ENCODE data around the gene NPIPB2. TPM values are rescaled to one million over a fixed set of nuclear protein-coding genes. Genes with fewer than 3 reads are reported as not detected.

NPIPB2 gene
- total RNA-seq, 4 donors from 2014 or later: 8.7 to 92.3 (median 25.2) TPM

DNA sequence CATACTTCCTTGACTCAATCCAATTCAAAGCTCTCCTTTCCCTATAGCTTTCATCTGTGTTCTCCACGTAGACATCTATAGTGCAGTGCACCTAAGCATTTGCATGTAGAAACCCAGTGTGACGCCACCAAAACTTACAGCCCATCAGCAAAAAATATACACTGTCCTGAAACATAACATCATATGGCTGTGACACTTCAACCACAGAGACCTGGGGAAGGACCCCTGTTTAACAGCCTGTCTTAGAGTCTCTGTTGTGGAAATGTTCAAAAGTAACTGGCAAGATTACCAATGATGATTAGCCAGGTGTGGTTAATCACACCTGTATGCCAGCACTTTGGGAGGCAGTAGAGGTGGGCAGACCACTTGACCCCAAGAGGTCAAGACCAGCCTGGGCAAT is 48.3 kb downstream of the NPIPB2 start:
- intact Hi-C loops (cut with DNase I; ENCODE audit: low total_unique reads): no loop called here
- Histone ChIP-seq H3K4me3 (no peak overlapping the region), H3K36me3 (peaks cover 0 to 43% (median 8%) of the 10 kb centered on the region in 4 donors), H3K27me3 (no peaks in the 10 kb centered on the region), H3K4me1 (peaks cover 0 to 4% (median 0%) of the 10 kb centered on the region in 4 donors), H3K27ac (no peak overlapping the region), H3K9me3 (no peaks in the 10 kb centered on the region)
- in situ Hi-C loops (cut with MboI; ENCODE audit: low pct_ligation_motif_present in 1 of 4, low pct_unique_long_range_greater_than_20kb in 1 of 4, low sequenced_read_pairs in 3 of 4): no loop called here
- WGBS, 2 donors (ENCODE audit: low coverage in 1 of 2): 86% methylated on average over 2 of the region's 2 CpGs; no CpG with 5 or more reads in 1 of the 2 donors
- no peak for DNase-seq
- TF ChIP-seq POLR2A (IDR thresholded peaks at IDR 0.05) (no peak), POLR2AphosphoS5 (IDR thresholded peaks at IDR 0.05) (no peak), EP300 (IDR thresholded peaks at IDR 0.05; ENCODE audit: low read depth) (no peak)
- TF ChIP-seq, protein P1, sequence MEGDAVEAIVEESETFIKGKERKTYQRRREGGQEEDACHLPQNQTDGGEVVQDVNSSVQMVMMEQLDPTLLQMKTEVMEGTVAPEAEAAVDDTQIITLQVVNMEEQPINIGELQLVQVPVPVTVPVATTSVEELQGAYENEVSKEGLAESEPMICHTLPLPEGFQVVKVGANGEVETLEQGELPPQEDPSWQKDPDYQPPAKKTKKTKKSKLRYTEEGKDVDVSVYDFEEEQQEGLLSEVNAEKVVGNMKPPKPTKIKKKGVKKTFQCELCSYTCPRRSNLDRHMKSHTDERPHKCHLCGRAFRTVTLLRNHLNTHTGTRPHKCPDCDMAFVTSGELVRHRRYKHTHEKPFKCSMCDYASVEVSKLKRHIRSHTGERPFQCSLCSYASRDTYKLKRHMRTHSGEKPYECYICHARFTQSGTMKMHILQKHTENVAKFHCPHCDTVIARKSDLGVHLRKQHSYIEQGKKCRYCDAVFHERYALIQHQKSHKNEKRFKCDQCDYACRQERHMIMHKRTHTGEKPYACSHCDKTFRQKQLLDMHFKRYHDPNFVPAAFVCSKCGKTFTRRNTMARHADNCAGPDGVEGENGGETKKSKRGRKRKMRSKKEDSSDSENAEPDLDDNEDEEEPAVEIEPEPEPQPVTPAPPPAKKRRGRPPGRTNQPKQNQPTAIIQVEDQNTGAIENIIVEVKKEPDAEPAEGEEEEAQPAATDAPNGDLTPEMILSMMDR (IDR thresholded peaks at IDR 0.05): no peak

GRCh38 chr16:11892761-11893160 is 49.1 kb downstream of the NPIPB2 start:
- Histone ChIP-seq H3K4me3 (no peak overlapping the region), H3K27me3 (no peaks in the 10 kb centered on the region), H3K27ac (no peak overlapping the region), H3K36me3 (peaks cover 0 to 47% (median 11%) of the 10 kb centered on the region in 4 donors), H3K9me3 (no peaks in the 10 kb centered on the region), H3K4me1 (peaks cover 0 to 4% (median 0%) of the 10 kb centered on the region in 4 donors)
- WGBS, 2 donors (ENCODE audit: low coverage in 1 of 2): 64 to 69% methylated on average over 3 to 4 of the region's 4 CpGs
- TF ChIP-seq POLR2AphosphoS5 (IDR thresholded peaks at IDR 0.05): no peak
- no peak for TF ChIP-seq EP300 (IDR thresholded peaks at IDR 0.05; ENCODE audit: low read depth)
- TF ChIP-seq POLR2A (IDR thresholded peaks at IDR 0.05): no peak
- TF ChIP-seq, protein P1 (IDR thresholded peaks at IDR 0.05): no peak
- intact Hi-C loops (cut with DNase I; ENCODE audit: low total_unique reads): no loop called here
- in situ Hi-C loops (cut with MboI; ENCODE audit: low pct_ligation_motif_present in 1 of 4, low pct_unique_long_range_greater_than_20kb in 1 of 4, low sequenced_read_pairs in 3 of 4): no loop called here
- no peak for DNase-seq

DNA sequence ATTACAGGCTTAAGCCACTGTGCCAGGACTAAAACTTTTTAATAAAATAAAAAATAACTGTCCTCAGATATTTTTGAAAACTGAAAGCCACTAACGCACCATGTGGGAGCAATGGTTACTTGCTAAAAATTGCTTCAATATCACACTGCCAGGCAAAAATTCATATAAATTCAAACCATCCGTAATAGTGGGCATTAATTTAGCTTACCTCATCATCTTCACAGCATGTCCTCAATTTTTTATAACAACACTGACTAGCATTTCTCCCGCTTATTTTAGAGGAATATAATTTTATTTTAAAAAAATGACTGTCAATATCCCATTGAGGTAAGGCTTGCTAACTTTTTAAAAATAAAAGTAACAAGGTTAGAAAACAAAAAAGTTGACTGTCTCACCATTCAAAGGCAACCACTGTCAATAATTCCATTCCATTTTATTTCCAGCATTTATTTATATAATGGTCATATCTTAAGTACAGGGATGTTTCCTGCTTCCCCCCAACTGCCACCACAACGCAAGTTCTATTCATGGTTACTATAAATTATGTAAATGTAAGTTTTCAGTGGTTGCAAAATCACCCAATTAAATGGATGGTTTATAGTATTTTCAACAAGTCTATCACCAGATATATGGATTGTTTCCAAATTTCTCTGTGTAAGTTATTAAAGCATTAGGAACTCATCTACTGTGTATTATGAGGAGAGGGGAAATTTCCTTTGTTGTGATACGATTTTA is 51.4 kb downstream of the NPIPB2 start:
- Histone ChIP-seq H3K36me3 (peaks cover 0 to 62% (median 22%) of the 10 kb centered on the region in 4 donors), H3K9me3 (no peaks in the 10 kb centered on the region), H3K27ac (no peak overlapping the region), H3K27me3 (no peaks in the 10 kb centered on the region), H3K4me1 (no peaks in the 10 kb centered on the region), H3K4me3 (no peak overlapping the region)
- DNase-seq: no peak
- intact Hi-C loops (cut with DNase I; ENCODE audit: low total_unique reads): no loop called here
- in situ Hi-C loops (cut with MboI; ENCODE audit: low pct_ligation_motif_present in 1 of 4, low pct_unique_long_range_greater_than_20kb in 1 of 4, low sequenced_read_pairs in 3 of 4): no loop called here
- WGBS, 2 donors (ENCODE audit: low coverage in 1 of 2): 83 to 86% methylated on average over 5 of the region's 5 CpGs
- TF ChIP-seq, protein P1 (IDR thresholded peaks at IDR 0.05): no peak
- no peak for TF ChIP-seq POLR2AphosphoS5 (IDR thresholded peaks at IDR 0.05)

- no peaks in the 10 kb centered on the region for H3K4me1 ChIP-seq
- no peaks in the 10 kb centered on the region for H3K27me3 ChIP-seq
- no peaks in the 10 kb centered on the region for H3K9me3 ChIP-seq
- no peak overlapping the region for H3K4me3 ChIP-seq
- TF ChIP-seq EP300 (IDR thresholded peaks at IDR 0.05; ENCODE audit: low read depth) (no peak), POLR2A (IDR thresholded peaks at IDR 0.05) (no peak), POLR2AphosphoS5 (IDR thresholded peaks at IDR 0.05) (no peak)
- TF ChIP-seq, protein P1 (IDR thresholded peaks at IDR 0.05): no peak
- intact Hi-C loops (cut with DNase I; ENCODE audit: low total_unique reads): no loop called here
- WGBS, 2 donors (ENCODE audit: low coverage in 1 of 2): 90 to 94% methylated on average over 6 of the region's 6 CpGs
- in situ Hi-C loops (cut with MboI; ENCODE audit: low pct_ligation_motif_present in 1 of 4, low pct_unique_long_range_greater_than_20kb in 1 of 4, low sequenced_read_pairs in 3 of 4): loop anchor here in 1 of 4 donors (10.0 kb wide), 1 partner anchor 178 kb away; no protein-coding TSS in a partner anchor
- H3K27ac ChIP-seq: no peak overlapping the region
- no peak for DNase-seq
- H3K36me3 ChIP-seq: peaks cover 0 to 69% (median 32%) of the 10 kb centered on the region in 4 donors
Observed at GRCh38 chr16:11886881-11887280, 55.0 kb downstream of the NPIPB2 start.
